Measurements from ENCODE around the gene FOXL2NB.

Gene FOXL2NB

GRCh38 chr3:138946663-138947494 lies at the start of gene FOXL2NB, which contains the start of gene FOXL2:
Gene FOXL2NB (plus strand): TSS chr3:138947217. CDS start chr3:138947365, 148 bp downstream.
Gene FOXL2 (minus strand): TSS chr3:138947137. CDS start chr3:138946722, 415 bp downstream.
- TF ChIP-seq, protein P1, sequence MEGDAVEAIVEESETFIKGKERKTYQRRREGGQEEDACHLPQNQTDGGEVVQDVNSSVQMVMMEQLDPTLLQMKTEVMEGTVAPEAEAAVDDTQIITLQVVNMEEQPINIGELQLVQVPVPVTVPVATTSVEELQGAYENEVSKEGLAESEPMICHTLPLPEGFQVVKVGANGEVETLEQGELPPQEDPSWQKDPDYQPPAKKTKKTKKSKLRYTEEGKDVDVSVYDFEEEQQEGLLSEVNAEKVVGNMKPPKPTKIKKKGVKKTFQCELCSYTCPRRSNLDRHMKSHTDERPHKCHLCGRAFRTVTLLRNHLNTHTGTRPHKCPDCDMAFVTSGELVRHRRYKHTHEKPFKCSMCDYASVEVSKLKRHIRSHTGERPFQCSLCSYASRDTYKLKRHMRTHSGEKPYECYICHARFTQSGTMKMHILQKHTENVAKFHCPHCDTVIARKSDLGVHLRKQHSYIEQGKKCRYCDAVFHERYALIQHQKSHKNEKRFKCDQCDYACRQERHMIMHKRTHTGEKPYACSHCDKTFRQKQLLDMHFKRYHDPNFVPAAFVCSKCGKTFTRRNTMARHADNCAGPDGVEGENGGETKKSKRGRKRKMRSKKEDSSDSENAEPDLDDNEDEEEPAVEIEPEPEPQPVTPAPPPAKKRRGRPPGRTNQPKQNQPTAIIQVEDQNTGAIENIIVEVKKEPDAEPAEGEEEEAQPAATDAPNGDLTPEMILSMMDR (IDR thresholded peaks at IDR 0.05; ENCODE audit: borderline replicate concordance, extremely low read depth, low read length, poor library complexity, severe bottlenecking) = no peak
- TF ChIP-seq EZH2 (IDR thresholded peaks at IDR 0.05; ENCODE audit: borderline replicate concordance, low read depth, low read length, severe bottlenecking) = no peak
- ATAC-seq (ENCODE audit: insufficient read depth, low read depth) (no peak), DNase-seq (no peak)
- no peak within 1 kb of the TSS for H3K4me2 ChIP-seq (ENCODE audit: insufficient read depth, low read length)
- H3K9me3 ChIP-seq (ENCODE audit: insufficient read depth, low read length, severe bottlenecking) = no peaks in the 10 kb centered on the region
- H3K27ac ChIP-seq (ENCODE audit: low read length) = no peak within 1 kb of the TSS
- H4K20me1 ChIP-seq (ENCODE audit: insufficient read depth, low read length) = no peaks in the 10 kb centered on the region
- no peaks in the 10 kb centered on the region for H3K4me1 ChIP-seq (ENCODE audit: insufficient read depth, low read length)
- peaks cover 20% of the 10 kb centered on the region for H3K27me3 ChIP-seq (ENCODE audit: insufficient read depth, low read length, poor library complexity)
- H3K36me3 ChIP-seq (ENCODE audit: insufficient read depth, low read length) = no peaks in the 10 kb centered on the region
- no peak within 1 kb of the TSS for H3K4me3 ChIP-seq (ENCODE audit: low read depth in 1 of 2, low read length in 2 of 2)
- no peak within 1 kb of the TSS for H2AFZ ChIP-seq (ENCODE audit: low read depth, low read length)
- H3K79me2 ChIP-seq (ENCODE audit: insufficient read depth, low read length) = no peaks in the 10 kb centered on the region
- no peak within 1 kb of the TSS for H3K9ac ChIP-seq (ENCODE audit: low read depth, low read length)

DNA sequence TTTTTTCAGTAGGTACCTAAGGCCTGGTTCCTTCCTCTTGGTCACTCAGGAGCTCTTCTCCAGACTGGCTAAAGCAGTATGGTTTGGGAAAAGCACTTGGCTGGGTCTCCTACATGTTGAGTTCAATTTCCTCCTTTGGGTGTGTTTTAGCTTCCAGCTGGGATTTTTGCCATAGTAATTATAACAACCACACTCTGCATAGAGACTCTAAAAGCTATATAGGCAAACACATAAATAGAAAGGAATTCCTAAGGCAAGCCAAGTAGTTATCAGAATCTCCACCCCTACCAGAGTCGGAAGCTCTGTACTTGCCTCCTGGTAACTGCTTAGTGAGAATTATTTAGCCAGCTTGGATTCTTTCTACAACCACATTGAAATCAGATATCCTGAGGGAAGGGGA lies 48.7 kb upstream of the FOXL2NB start:
- Histone ChIP-seq H3K36me3 (ENCODE audit: insufficient read depth, low read length) (no peaks in the 10 kb centered on the region), H3K4me2 (ENCODE audit: insufficient read depth, low read length) (no peak overlapping the region), H3K79me2 (ENCODE audit: insufficient read depth, low read length) (no peaks in the 10 kb centered on the region), H3K9me3 (ENCODE audit: insufficient read depth, low read length, severe bottlenecking) (no peaks in the 10 kb centered on the region), H3K4me1 (ENCODE audit: insufficient read depth, low read length) (no peaks in the 10 kb centered on the region), H4K20me1 (ENCODE audit: insufficient read depth, low read length) (no peaks in the 10 kb centered on the region), H3K4me3 (ENCODE audit: low read depth in 1 of 2, low read length in 2 of 2) (no peak overlapping the region), H3K9ac (ENCODE audit: low read depth, low read length) (no peak overlapping the region), H3K27me3 (ENCODE audit: insufficient read depth, low read length, poor library complexity) (no peaks in the 10 kb centered on the region), H2AFZ (ENCODE audit: low read depth, low read length) (no peak overlapping the region), H3K27ac (ENCODE audit: low read length) (no peak overlapping the region)
- ATAC-seq (ENCODE audit: insufficient read depth, low read depth) (no peak), DNase-seq (no peak)
- TF ChIP-seq EZH2 (IDR thresholded peaks at IDR 0.05; ENCODE audit: borderline replicate concordance, low read depth, low read length, severe bottlenecking) = no peak
- TF ChIP-seq, protein P1 (IDR thresholded peaks at IDR 0.05; ENCODE audit: borderline replicate concordance, extremely low read depth, low read length, poor library complexity, severe bottlenecking) = no peak

- Histone ChIP-seq H3K79me2 (ENCODE audit: insufficient read depth, low read length) (no peaks in the 10 kb centered on the region), H3K27ac (ENCODE audit: low read length) (no peak overlapping the region), H3K36me3 (ENCODE audit: insufficient read depth, low read length) (no peaks in the 10 kb centered on the region), H3K4me1 (ENCODE audit: insufficient read depth, low read length) (no peaks in the 10 kb centered on the region), H3K9me3 (ENCODE audit: insufficient read depth, low read length, severe bottlenecking) (no peaks in the 10 kb centered on the region), H3K4me3 (ENCODE audit: low read depth in 1 of 2, low read length in 2 of 2) (no peak overlapping the region), H2AFZ (ENCODE audit: low read depth, low read length) (no peak overlapping the region), H3K4me2 (ENCODE audit: insufficient read depth, low read length) (no peak overlapping the region), H3K27me3 (ENCODE audit: insufficient read depth, low read length, poor library complexity) (no peaks in the 10 kb centered on the region), H3K9ac (ENCODE audit: low read depth, low read length) (no peak overlapping the region), H4K20me1 (ENCODE audit: insufficient read depth, low read length) (no peaks in the 10 kb centered on the region)
- TF ChIP-seq, protein P1 (IDR thresholded peaks at IDR 0.05; ENCODE audit: borderline replicate concordance, extremely low read depth, low read length, poor library complexity, severe bottlenecking) = no peak
- no peak for TF ChIP-seq EZH2 (IDR thresholded peaks at IDR 0.05; ENCODE audit: borderline replicate concordance, low read depth, low read length, severe bottlenecking)
- DNase-seq (no peak), ATAC-seq (ENCODE audit: insufficient read depth, low read depth) (no peak)
Observed at GRCh38 chr3:138898708-138899107, 48.3 kb upstream of the FOXL2NB start.
